IPS-18a (cell line): ENCODE results near the gene PPIG.
"Not testable (repeated sequence)": the region's sequence is repeated elsewhere in the genome, so short reads cannot be mapped to it uniquely, and the experiment has no call there.

ENCODE experiments used
- H3K27ac ChIP-seq: one replicate; pipeline ENCODE4 v1.5.1; 2013; ENCODE audit warnings: low read length
- H3K27me3 ChIP-seq: one replicate; pipeline ENCODE4 v1.6.1; 2013; ENCODE audit warnings: mild to moderate bottlenecking, low read length; ENCODE audit not compliant: control insufficient read depth, insufficient read depth
- H3K36me3 ChIP-seq: one replicate; pipeline ENCODE4 v1.6.1; 2013; ENCODE audit warnings: low read depth, low read length; ENCODE audit not compliant: control insufficient read depth
- H3K4me1 ChIP-seq: one replicate; pipeline ENCODE4 v1.6.1; 2013; ENCODE audit warnings: low read depth, low read length; ENCODE audit not compliant: control insufficient read depth
- H3K4me3 ChIP-seq: one replicate; pipeline ENCODE4 v1.5.1; 2013; ENCODE audit warnings: low read length
- H3K9ac ChIP-seq: one replicate; pipeline ENCODE4 v1.6.1; 2013; ENCODE audit warnings: mild to moderate bottlenecking, low read length, moderate library complexity
- H3K9me3 ChIP-seq: one replicate; pipeline ENCODE4 v1.6.1; 2013; ENCODE audit warnings: low read depth, low read length; ENCODE audit not compliant: control insufficient read depth

Gene PPIG

GRCh38 chr2:169572189-169572588 is 12.0 kb upstream of the PPIG start:
- Histone ChIP-seq H3K9me3 (no peaks in the 10 kb centered on the region), H3K27me3 (no peaks in the 10 kb centered on the region), H3K27ac (no peak overlapping the region), H3K4me3 (peak overlapping the region; percentile 96), H3K4me1 (peaks cover 6% of the 10 kb centered on the region), H3K36me3 (peaks cover 5% of the 10 kb centered on the region), H3K9ac (no peak overlapping the region)

- Histone ChIP-seq H3K4me1 (peaks cover 6% of the 10 kb centered on the region), H3K27ac (peak overlapping the region; percentile 55), H3K9ac (peak overlapping the region; percentile 85), H3K36me3 (peaks cover 5% of the 10 kb centered on the region), H3K4me3 (peak overlapping the region; percentile 96), H3K9me3 (no peaks in the 10 kb centered on the region), H3K27me3 (no peaks in the 10 kb centered on the region)
These were observed 11.4 kb upstream of the PPIG start for GRCh38 chr2:169572821-169573159.

- peak within 1 kb of the TSS; percentile 55 for H3K27ac ChIP-seq
- H3K9ac ChIP-seq = peak within 1 kb of the TSS; percentile 85
- H3K9me3 ChIP-seq = no peaks in the 10 kb centered on the region
These were observed 10.8 kb upstream of the PPIG start, which contains the start of gene FASTKD1 for GRCh38 chr2:169573160-169573973. TSS of gene FASTKD1 (minus strand) at chr2:169573865. CDS start at chr2:169572029, 1,836 bp downstream.

GRCh38 chr2:169573974-169574299 is 10.2 kb upstream of the PPIG start:
- H3K4me3 ChIP-seq = peak overlapping the region; percentile 96
- peaks cover 6% of the 10 kb centered on the region for H3K4me1 ChIP-seq
- H3K36me3 ChIP-seq = peaks cover 3% of the 10 kb centered on the region
- H3K9ac ChIP-seq = peak overlapping the region; percentile 85
- H3K27ac ChIP-seq = no peak overlapping the region
- no peaks in the 10 kb centered on the region for H3K9me3 ChIP-seq
- peaks cover under 1% of the 10 kb centered on the region for H3K27me3 ChIP-seq

More at GRCh38 chr2:169573160-169573973, 10.8 kb upstream of the PPIG start, which contains the start of gene FASTKD1:
- Histone ChIP-seq H3K4me3 (peak within 1 kb of the TSS; percentile 96), H3K4me1 (peaks cover 6% of the 10 kb centered on the region), H3K36me3 (peaks cover 5% of the 10 kb centered on the region), H3K27me3 (no peaks in the 10 kb centered on the region)

- H3K9me3 ChIP-seq, H3K9ac ChIP-seq, H3K27ac ChIP-seq, H3K4me1 ChIP-seq, H3K36me3 ChIP-seq, H3K4me3 ChIP-seq, H3K27me3 ChIP-seq: not testable (repeated sequence)
These were observed 9.6 kb upstream of the PPIG start for GRCh38 chr2:169574539-169574938.

- H3K9ac ChIP-seq, H3K4me1 ChIP-seq, H3K27ac ChIP-seq, H3K36me3 ChIP-seq, H3K27me3 ChIP-seq, H3K9me3 ChIP-seq, H3K4me3 ChIP-seq: not testable (repeated sequence)
These were observed 8.9 kb upstream of the PPIG start for GRCh38 chr2:169575264-169575663.

GRCh38 chr2:169579044-169579443 is 5.1 kb upstream of the PPIG start:
- no peak overlapping the region for H3K4me3 ChIP-seq
- H3K27ac ChIP-seq = no peak overlapping the region
- no peaks in the 10 kb centered on the region for H3K4me1 ChIP-seq
- no peak overlapping the region for H3K9ac ChIP-seq
- no peaks in the 10 kb centered on the region for H3K9me3 ChIP-seq
- no peaks in the 10 kb centered on the region for H3K36me3 ChIP-seq
- peaks cover 8% of the 10 kb centered on the region for H3K27me3 ChIP-seq

GRCh38 chr2:169582552-169583266 is 1.4 kb upstream of the PPIG start:
- not testable (repeated sequence) for H3K4me3 ChIP-seq, H3K4me1 ChIP-seq, H3K36me3 ChIP-seq, H3K27me3 ChIP-seq, H3K9ac ChIP-seq, H3K27ac ChIP-seq, H3K9me3 ChIP-seq

- no peak overlapping the region for H3K27ac ChIP-seq
- no peaks in the 10 kb centered on the region for H3K9me3 ChIP-seq
- no peak overlapping the region for H3K4me3 ChIP-seq
- H3K36me3 ChIP-seq = no peaks in the 10 kb centered on the region
- H3K27me3 ChIP-seq = peaks cover 8% of the 10 kb centered on the region
- H3K4me1 ChIP-seq = peaks cover 4% of the 10 kb centered on the region
- H3K9ac ChIP-seq = no peak overlapping the region
These were observed 633 bp upstream of the PPIG start for GRCh38 chr2:169583518-169583917.

- Histone ChIP-seq H3K27ac (peak overlapping the region; percentile 52), H3K4me1 (peaks cover 4% of the 10 kb centered on the region), H3K36me3 (no peaks in the 10 kb centered on the region), H3K4me3 (peak overlapping the region; percentile 93), H3K27me3 (no peaks in the 10 kb centered on the region), H3K9me3 (no peaks in the 10 kb centered on the region), H3K9ac (peak overlapping the region; percentile 96)
These were observed 1.5 kb downstream of the PPIG start for GRCh38 chr2:169585673-169586072.

- peaks cover 2% of the 10 kb centered on the region for H3K4me1 ChIP-seq
These were observed 6.7 kb downstream of the PPIG start for GRCh38 chr2:169590804-169591203.

GRCh38 chr2:169596546-169596945 is 12.4 kb downstream of the PPIG start:
- H3K27me3 ChIP-seq, H3K27ac ChIP-seq, H3K4me1 ChIP-seq, H3K9ac ChIP-seq, H3K9me3 ChIP-seq, H3K4me3 ChIP-seq, H3K36me3 ChIP-seq: not testable (repeated sequence)

More at GRCh38 chr2:169590804-169591203, 6.7 kb downstream of the PPIG start:
- no peaks in the 10 kb centered on the region for H3K27me3 ChIP-seq
- no peak overlapping the region for H3K4me3 ChIP-seq
- no peak overlapping the region for H3K27ac ChIP-seq
- no peaks in the 10 kb centered on the region for H3K9me3 ChIP-seq
- H3K9ac ChIP-seq = no peak overlapping the region
- H3K36me3 ChIP-seq = no peaks in the 10 kb centered on the region
